DMS153 (cell line): ENCODE measurements around the gene IGFBP5.

Experiments
- DNase-seq: peaks from one replicate; lab custom pipeline; 2025; lab: John Stamatoyannopoulos, UW

Gene IGFBP5

GRCh38 chr2:216687646-216688045, 7.7 kb downstream of the IGFBP5 start:
- DNase-seq: no peak

GRCh38 chr2:216687111-216687510, 8.2 kb downstream of the IGFBP5 start:
- no peak for DNase-seq

GRCh38 chr2:216685327-216685875, 9.9 kb downstream of the IGFBP5 start:
- no peak for DNase-seq

GRCh38 chr2:216683846-216684245, 11.5 kb downstream of the IGFBP5 start:
- no peak for DNase-seq

GRCh38 chr2:216681683-216682082, 13.7 kb downstream of the IGFBP5 start:
- DNase-seq: no peak

GRCh38 chr2:216680951-216681629, 14.3 kb downstream of the IGFBP5 start:
- DNase-seq: no peak

- no peak for DNase-seq
Observed at GRCh38 chr2:216679658-216680024, 15.7 kb downstream of the IGFBP5 start.

- DNase-seq: no peak
Observed at GRCh38 chr2:216678813-216679657, 16.3 kb downstream of the IGFBP5 start.

GRCh38 chr2:216678098-216678465, 17.3 kb downstream of the IGFBP5 start:
- DNase-seq: no peak

- no peak for DNase-seq
Observed at GRCh38 chr2:216677439-216678097, 17.8 kb downstream of the IGFBP5 start.

GRCh38 chr2:216676630-216677029, 18.7 kb downstream of the IGFBP5 start:
- DNase-seq: no peak

- DNase-seq: no peak
Observed at GRCh38 chr2:216674376-216674775, 21.0 kb downstream of the IGFBP5 start.

- no peak for DNase-seq
Observed at GRCh38 chr2:216673609-216674008, 21.7 kb downstream of the IGFBP5 start.

- no peak for DNase-seq
Observed at GRCh38 chr2:216673021-216673420, 22.3 kb downstream of the IGFBP5 start.

- no peak for DNase-seq
Observed at GRCh38 chr2:216672466-216672865, 22.9 kb downstream of the IGFBP5 start.

GRCh38 chr2:216671791-216672343, 23.5 kb downstream of the IGFBP5 start:
- no peak for DNase-seq

GRCh38 chr2:216671081-216671411, 24.3 kb downstream of the IGFBP5 start:
- DNase-seq: no peak

GRCh38 chr2:216670266-216671080, 24.9 kb downstream of the IGFBP5 start:
- DNase-seq: no peak

GRCh38 chr2:216666461-216667233, 28.7 kb downstream of the IGFBP5 start:
- DNase-seq: peak; percentile 42

GRCh38 chr2:216665717-216666116, 29.6 kb downstream of the IGFBP5 start:
- DNase-seq: peak; percentile 40

- no peak for DNase-seq
Observed at GRCh38 chr2:216665242-216665641, 30.1 kb downstream of the IGFBP5 start.
